Measurements from ENCODE around the gene ZNF892. TPM values are rescaled to one million over a fixed set of nuclear protein-coding genes. Genes with fewer than 3 reads are reported as not detected.

The ZNF892 gene
- total and polyA plus RNA-seq, 2 of the 13 experiments (the other 11 are each of a cell fraction or from before 2014, with no cell fraction given) = not detected

DNA sequence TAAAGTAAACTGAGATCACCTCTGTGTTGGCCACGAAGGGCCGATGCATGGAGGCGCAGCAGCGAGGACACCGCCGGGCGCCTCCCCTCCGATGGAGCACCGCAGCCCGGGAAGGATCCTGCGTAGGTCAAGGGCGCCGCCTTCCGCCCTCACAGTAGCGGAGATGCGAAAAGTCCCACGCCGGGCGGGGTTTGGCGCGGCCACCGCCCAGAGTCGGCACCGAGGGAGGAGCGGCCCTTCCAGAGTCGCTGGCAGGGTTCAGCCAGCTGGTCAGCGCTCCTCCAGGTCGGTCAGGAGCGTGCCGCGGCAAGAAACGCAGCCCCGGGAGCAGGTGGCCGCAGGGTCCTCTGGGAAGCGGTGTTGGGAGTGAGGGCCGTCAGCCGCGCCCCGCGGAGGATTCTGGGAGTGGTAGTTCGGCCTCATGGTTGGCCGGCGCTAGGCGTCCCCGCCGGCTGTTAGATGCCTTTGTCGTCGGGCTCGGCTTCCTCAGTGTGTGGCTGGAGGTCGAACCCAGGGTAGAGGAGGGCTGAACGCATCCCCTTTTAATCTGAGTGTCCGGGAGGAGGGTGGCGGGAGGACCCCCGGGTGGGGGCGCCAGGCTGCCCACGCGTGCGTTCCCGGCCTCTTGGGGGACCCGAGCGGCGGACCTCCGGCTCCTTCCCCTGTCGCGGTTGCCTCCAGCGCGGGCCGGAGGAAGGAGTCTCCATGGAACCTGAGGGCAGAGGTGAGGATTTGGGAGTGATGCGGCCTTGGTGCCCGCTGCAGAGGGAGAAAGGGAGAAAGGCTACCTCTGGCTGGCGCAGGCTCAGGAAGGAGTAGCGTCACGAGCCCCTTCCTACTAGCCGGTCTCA is at the start of gene ZNF892 (continued):
- TF ChIP-seq, protein P1, sequence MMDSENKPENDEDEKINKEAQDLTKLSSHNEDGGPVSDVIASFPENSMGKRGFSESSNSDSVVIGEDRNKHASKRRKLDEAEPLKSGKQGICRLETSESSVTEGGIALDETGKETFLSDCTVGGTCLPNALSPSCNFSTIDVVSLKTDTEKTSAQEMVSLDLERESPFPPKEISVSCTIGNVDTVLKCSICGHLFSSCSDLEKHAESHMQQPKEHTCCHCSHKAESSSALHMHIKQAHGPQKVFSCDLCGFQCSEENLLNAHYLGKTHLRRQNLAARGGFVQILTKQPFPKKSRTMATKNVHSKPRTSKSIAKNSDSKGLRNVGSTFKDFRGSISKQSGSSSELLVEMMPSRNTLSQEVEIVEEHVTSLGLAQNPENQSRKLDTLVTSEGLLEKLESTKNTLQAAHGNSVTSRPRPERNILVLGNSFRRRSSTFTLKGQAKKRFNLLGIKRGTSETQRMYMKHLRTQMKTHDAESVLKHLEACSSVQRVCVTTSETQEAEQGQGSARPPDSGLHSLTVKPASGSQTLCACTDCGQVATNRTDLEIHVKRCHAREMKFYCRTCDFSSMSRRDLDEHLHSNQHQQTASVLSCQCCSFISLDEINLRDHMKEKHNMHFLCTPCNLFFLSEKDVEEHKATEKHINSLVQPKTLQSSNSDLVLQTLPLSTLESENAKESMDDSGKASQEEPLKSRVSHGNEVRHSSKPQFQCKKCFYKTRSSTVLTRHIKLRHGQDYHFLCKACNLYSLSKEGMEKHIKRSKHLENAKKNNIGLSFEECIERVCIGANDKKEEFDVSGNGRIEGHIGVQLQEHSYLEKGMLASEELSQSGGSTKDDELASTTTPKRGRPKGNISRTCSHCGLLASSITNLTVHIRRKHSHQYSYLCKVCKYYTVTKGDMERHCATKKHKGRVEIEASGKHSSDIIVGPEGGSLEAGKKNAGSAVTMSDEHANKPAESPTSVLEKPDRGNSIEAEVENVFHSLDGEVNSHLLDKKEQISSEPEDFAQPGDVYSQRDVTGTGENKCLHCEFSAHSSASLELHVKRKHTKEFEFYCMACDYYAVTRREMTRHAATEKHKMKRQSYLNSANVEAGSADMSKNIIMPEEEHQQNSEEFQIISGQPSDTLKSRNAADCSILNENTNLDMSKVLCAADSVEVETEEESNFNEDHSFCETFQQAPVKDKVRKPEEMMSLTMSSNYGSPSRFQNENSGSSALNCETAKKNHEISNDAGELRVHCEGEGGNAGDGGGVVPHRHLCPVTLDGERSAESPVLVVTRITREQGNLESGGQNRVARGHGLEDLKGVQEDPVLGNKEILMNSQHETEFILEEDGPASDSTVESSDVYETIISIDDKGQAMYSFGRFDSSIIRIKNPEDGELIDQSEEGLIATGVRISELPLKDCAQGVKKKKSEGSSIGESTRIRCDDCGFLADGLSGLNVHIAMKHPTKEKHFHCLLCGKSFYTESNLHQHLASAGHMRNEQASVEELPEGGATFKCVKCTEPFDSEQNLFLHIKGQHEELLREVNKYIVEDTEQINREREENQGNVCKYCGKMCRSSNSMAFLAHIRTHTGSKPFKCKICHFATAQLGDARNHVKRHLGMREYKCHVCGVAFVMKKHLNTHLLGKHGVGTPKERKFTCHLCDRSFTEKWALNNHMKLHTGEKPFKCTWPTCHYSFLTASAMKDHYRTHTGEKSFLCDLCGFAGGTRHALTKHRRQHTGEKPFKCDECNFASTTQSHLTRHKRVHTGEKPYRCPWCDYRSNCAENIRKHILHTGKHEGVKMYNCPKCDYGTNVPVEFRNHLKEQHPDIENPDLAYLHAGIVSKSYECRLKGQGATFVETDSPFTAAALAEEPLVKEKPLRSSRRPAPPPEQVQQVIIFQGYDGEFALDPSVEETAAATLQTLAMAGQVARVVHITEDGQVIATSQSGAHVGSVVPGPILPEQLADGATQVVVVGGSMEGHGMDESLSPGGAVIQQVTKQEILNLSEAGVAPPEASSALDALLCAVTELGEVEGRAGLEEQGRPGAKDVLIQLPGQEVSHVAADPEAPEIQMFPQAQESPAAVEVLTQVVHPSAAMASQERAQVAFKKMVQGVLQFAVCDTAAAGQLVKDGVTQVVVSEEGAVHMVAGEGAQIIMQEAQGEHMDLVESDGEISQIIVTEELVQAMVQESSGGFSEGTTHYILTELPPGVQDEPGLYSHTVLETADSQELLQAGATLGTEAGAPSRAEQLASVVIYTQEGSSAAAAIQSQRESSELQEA (CRISPR knock-in tag; IDR thresholded peaks at IDR 0.05; ENCODE audit: not compliant biosample characterization) = peak; percentile 34
- TF ChIP-seq ZNF331 (CRISPR knock-in tag; IDR thresholded peaks at IDR 0.05) (peak; percentile 91), NBN (conservative IDR thresholded peaks at IDR 0.05) (no peak), ZNF446 (CRISPR knock-in tag; IDR thresholded peaks at IDR 0.05) (no peak)
- TF ChIP-seq, protein P2, sequence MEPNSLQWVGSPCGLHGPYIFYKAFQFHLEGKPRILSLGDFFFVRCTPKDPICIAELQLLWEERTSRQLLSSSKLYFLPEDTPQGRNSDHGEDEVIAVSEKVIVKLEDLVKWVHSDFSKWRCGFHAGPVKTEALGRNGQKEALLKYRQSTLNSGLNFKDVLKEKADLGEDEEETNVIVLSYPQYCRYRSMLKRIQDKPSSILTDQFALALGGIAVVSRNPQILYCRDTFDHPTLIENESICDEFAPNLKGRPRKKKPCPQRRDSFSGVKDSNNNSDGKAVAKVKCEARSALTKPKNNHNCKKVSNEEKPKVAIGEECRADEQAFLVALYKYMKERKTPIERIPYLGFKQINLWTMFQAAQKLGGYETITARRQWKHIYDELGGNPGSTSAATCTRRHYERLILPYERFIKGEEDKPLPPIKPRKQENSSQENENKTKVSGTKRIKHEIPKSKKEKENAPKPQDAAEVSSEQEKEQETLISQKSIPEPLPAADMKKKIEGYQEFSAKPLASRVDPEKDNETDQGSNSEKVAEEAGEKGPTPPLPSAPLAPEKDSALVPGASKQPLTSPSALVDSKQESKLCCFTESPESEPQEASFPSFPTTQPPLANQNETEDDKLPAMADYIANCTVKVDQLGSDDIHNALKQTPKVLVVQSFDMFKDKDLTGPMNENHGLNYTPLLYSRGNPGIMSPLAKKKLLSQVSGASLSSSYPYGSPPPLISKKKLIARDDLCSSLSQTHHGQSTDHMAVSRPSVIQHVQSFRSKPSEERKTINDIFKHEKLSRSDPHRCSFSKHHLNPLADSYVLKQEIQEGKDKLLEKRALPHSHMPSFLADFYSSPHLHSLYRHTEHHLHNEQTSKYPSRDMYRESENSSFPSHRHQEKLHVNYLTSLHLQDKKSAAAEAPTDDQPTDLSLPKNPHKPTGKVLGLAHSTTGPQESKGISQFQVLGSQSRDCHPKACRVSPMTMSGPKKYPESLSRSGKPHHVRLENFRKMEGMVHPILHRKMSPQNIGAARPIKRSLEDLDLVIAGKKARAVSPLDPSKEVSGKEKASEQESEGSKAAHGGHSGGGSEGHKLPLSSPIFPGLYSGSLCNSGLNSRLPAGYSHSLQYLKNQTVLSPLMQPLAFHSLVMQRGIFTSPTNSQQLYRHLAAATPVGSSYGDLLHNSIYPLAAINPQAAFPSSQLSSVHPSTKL (CRISPR knock-in tag; IDR thresholded peaks at IDR 0.05) = peak; percentile 25; the same call in 1 of the 2 replicates
- TF ChIP-seq, protein P3, sequence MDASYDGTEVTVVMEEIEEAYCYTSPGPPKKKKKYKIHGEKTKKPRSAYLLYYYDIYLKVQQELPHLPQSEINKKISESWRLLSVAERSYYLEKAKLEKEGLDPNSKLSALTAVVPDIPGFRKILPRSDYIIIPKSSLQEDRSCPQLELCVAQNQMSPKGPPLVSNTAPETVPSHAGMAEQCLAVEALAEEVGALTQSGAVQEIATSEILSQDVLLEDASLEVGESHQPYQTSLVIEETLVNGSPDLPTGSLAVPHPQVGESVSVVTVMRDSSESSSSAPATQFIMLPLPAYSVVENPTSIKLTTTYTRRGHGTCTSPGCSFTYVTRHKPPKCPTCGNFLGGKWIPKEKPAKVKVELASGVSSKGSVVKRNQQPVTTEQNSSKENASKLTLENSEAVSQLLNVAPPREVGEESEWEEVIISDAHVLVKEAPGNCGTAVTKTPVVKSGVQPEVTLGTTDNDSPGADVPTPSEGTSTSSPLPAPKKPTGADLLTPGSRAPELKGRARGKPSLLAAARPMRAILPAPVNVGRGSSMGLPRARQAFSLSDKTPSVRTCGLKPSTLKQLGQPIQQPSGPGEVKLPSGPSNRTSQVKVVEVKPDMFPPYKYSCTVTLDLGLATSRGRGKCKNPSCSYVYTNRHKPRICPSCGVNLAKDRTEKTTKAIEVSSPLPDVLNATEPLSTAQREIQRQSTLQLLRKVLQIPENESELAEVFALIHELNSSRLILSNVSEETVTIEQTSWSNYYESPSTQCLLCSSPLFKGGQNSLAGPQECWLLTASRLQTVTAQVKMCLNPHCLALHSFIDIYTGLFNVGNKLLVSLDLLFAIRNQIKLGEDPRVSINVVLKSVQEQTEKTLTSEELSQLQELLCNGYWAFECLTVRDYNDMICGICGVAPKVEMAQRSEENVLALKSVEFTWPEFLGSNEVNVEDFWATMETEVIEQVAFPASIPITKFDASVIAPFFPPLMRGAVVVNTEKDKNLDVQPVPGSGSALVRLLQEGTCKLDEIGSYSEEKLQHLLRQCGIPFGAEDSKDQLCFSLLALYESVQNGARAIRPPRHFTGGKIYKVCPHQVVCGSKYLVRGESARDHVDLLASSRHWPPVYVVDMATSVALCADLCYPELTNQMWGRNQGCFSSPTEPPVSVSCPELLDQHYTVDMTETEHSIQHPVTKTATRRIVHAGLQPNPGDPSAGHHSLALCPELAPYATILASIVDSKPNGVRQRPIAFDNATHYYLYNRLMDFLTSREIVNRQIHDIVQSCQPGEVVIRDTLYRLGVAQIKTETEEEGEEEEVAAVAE (CRISPR knock-in tag; IDR thresholded peaks at IDR 0.05; ENCODE audit: borderline replicate concordance) = no peak
